AG09309 (cell line): ENCODE results near the gene GDNF.
"Not testable (repeated sequence)": the region's sequence is repeated elsewhere in the genome, so short reads cannot be mapped to it uniquely, and the experiment has no call there.

Source experiments
- DNase-seq: peaks from one replicate; pipeline ENCODE4 v3.0.0-alpha.2; 2010; ENCODE audit warnings: low read depth
- H3K4me3 ChIP-seq: 2 replicates; pipeline ENCODE4 v1.5.1; 2011; ENCODE audit warnings: mild to moderate bottlenecking, low read depth, low read length, moderate library complexity; ENCODE audit not compliant: control insufficient read depth
- TF ChIP-seq, protein P1 (sequence below): IDR thresholded peaks from 2 replicates; pipeline ENCODE4 v1.5.1; 2011; ENCODE audit warnings: mild to moderate bottlenecking, low read depth, low read length, inconsistent platforms; ENCODE audit not compliant: insufficient read depth, control insufficient read depth; ENCODE audit errors: missing control alignments

Gene GDNF

DNA sequence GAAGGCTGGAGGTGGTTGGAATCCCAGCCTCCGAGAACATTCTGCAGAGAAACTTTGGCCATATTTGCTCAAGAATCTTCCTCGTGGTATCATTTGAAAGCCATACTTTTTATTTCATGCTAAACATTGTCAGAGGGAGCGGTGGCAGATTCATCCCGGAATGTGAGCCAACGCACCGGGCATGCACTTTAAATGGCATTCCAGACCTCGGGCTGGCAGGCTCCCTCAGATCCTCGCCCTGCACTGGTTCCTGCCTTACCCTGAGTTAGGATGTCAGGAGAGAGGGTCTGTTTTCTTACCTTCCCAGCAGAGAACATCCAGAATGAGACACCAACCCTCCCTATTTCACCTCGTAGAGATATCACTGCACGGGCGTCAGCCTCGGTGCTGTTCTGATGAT, 33.8 kb downstream of the GDNF start:
- H3K4me3 ChIP-seq: no peak overlapping the region
- TF ChIP-seq, protein P1, sequence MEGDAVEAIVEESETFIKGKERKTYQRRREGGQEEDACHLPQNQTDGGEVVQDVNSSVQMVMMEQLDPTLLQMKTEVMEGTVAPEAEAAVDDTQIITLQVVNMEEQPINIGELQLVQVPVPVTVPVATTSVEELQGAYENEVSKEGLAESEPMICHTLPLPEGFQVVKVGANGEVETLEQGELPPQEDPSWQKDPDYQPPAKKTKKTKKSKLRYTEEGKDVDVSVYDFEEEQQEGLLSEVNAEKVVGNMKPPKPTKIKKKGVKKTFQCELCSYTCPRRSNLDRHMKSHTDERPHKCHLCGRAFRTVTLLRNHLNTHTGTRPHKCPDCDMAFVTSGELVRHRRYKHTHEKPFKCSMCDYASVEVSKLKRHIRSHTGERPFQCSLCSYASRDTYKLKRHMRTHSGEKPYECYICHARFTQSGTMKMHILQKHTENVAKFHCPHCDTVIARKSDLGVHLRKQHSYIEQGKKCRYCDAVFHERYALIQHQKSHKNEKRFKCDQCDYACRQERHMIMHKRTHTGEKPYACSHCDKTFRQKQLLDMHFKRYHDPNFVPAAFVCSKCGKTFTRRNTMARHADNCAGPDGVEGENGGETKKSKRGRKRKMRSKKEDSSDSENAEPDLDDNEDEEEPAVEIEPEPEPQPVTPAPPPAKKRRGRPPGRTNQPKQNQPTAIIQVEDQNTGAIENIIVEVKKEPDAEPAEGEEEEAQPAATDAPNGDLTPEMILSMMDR: no peak
- no peak for DNase-seq

DNA sequence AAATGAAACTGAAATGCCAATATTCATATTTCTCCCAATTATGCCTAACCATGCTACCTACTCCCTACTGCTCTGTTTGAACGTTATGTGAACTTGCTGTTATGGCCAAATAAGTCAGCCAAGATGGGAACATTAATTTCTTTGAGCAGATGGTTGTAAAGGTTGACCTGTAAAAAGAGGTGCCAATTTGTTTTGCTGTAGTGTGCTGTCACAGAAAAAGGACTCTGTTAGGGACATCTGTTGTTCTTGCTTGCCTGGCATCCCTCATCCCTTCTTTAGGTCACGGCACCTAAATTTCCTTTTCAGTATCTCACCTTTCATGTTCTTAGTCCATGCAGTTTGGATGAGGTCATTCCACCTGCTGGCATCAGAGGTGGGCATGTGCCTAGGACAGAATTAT, 35.4 kb downstream of the GDNF start:
- TF ChIP-seq, protein P1: no peak
- no peak for DNase-seq
- H3K4me3 ChIP-seq: no peak overlapping the region

DNA sequence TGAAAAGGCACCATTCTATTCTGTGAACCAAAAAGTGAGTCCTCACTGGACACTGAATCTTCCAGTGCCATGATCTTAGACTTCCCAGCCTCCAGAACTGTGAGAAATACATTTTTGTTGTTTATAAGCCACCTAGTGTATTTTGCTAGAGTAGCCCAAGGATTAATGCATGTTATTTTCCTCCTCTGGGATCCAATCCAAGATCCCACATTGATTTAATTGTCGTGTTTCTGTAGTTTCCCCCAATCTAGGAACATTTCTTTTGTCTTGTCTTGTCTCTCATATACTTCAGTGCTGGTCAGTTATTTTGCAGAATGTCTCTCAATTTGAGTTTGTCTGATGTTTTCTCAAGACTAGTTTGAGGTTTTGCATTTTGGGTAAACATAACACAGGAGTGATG, 36.4 kb downstream of the GDNF start:
- H3K4me3 ChIP-seq: no peak overlapping the region
- TF ChIP-seq, protein P1: no peak
- no peak for DNase-seq

DNA sequence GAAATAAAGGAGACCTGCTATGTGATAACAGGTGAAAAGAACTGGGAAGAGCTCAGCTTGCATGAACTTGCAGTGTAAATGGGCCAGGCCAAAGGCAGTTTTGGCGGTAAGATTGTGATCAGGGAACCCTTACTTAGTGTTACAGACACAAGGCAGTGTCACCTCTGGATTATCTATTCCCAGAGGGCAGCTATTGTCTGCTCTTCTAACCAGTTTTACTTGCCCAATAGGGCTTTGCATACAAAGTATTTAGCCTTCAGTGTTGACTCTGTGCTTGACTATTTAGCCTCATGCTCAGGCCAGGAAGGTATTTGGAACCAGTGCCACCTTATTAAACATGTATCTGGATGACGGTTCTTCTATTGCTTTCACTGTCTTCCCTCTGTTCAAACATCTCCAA, 38.3 kb downstream of the GDNF start:
- TF ChIP-seq, protein P1: no peak
- DNase-seq: no peak
- no peak overlapping the region for H3K4me3 ChIP-seq

DNA sequence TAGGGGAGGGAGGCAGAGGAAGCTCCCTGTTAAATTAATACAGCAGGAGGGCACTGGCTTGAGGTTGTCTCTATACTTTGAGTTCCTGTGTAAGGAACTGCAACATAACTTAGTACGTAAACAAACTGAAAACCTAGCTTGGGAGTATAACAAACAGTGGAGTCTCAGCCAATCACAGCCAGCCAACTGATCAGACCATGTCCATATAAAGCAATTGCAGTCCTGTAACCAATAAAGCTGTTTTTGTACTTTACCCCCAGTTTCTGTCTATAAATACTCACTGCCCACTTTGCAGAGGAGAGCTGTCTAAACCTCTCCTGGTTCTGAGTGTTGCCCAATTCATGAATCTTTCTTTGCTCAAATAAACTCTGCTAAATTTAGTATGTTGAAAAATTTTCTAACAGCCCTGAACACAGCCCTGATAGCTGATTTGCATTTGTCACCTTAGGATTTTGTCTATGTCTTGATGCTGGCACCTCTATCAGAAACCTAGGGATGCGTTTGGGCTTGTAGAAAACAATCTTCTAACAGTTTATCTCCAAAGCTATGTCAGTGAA, 39.9 kb downstream of the GDNF start:
- DNase-seq: no peak
- TF ChIP-seq, protein P1: no peak
- H3K4me3 ChIP-seq: no peak overlapping the region

DNA sequence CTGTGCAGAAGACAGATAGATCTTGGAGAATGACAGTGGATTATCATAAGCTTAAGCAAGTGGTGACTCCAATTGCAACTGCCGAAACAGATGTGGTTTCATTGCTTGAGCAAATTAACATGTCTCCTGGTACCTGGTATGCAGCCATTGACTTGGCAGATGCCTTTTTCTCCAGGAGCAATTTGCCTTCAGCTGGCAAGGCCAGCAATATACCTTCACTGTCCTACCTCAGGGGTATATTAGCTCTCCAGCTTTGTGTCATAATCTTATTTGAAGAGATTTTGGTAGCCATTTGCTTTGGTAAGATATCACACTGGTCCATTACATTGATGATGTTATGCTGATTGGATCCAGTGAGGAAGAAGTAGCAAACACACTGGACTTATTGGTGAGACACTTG, 43.4 kb downstream of the GDNF start:
- not testable (repeated sequence) for DNase-seq, H3K4me3 ChIP-seq

DNA sequence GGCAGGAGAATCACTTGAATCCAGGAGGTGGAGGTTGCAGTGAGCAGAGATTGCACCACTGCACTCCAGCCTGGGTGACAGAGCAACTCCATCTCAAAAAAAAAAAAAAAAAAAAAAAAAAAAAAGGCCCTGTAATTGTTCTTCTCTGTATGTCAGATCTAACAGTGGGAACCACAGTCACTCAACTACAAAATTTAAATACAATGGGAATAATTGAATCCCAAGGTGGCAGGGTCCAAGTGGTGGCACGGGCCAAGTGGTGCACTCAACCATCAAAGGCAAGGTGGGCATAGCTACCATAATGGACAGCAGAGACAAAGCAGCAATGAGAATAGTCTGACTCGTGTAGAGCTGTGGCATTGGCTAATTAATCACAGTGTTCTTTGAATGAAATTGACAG, 44.5 kb downstream of the GDNF start:
- not testable (repeated sequence) for H3K4me3 ChIP-seq, DNase-seq

DNA sequence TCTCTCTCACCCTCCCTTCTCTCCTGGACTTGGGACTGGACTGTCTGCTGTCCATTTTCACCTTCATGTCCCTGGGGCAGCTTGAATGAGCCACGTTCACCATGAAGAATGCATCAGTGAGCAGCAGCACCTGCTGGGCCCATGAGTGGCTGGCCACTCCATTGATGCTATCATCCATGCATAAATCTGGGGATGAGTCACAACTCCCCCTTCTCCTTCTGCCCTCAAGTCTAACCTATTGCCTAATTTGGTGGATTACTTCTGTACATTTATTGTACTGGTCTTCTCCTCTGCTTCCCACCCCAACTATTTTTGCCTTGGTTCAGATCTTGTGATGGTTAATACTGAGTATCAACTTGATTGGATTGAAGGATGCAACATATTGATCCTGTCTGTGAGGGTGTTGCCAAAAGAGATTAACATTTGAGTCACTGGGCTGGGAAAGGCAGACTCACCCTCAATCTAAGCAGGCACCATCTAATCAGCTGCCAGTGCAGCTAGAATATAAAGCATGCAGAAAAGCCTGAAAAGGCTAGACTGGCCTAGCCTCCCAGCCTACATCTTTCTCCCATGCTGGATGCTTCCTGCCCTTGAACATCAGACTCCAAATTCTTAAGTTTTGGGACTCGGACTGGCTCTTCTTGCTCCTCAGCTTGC, 46.7 kb downstream of the GDNF start:
- H3K4me3 ChIP-seq: no peak overlapping the region
- TF ChIP-seq, protein P1: no peak
- DNase-seq: no peak
